GM18907 (cell line): Measurements from ENCODE around the gene PHLPP2.

Experiments used
- ATAC-seq: cut with Tn5 transposase; IDR thresholded peaks from one replicate; pipeline ENCODE4 v1.9.1; 2021; ENCODE audit warnings: mild to moderate bottlenecking, moderate library complexity; ENCODE audit not compliant: unreplicated experiment

PHLPP2 gene

GRCh38 chr16:71672803-71673581, 51.5 kb downstream of the PHLPP2 start:
- ATAC-seq: no peak

DNA sequence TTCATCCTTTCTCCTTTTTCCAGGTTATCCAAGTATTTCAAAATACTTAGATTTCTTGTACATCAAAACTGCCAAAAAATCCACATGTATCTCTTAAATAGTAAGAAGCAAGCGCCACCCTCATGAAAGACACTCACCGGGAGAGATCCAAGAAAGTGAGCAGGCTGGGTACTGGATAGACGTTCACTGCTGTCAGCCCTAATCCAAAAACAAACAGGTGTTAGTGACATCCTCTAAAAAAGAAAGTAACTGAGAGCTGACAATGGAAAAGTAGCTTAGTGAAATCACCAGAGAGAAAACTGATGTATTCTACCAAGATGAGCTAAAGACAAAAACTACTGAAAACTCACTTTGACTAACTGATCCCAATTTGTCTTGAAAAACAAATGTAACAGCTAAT, 52.4 kb downstream of the PHLPP2 start:
- no peak for ATAC-seq

GRCh38 chr16:71671165-71671564, 53.3 kb downstream of the PHLPP2 start:
- no peak for ATAC-seq

- ATAC-seq: no peak
Observed at GRCh38 chr16:71670537-71670936, 54.0 kb downstream of the PHLPP2 start.

DNA sequence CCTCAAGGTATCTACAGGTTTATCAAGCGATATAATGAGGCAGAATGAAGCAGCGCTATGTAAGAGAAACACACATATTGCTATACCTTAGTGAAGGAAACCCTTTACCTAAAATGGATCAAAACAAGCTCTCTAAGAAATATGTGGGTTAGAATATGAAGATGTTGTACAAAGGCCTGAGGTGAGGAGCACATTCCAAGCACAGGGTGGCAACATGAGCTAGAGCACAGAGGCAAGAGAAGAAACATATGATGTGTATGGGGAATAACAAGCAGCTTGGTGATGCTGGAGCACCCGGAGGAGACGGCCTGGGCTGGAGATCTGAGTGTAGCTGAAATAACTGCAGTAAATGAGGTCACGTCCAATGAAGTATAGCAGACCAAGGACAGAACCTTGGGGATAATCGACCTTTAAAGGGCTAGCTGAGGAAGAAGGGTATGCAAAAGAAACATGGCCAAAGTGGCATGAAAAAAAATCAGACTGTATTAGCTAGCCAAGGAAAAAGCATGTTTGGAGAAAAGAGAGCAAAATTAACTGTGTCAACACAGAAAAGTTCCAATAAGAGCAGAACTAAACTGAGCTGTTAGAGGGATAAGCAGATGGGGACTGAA, 54.5 kb downstream of the PHLPP2 start:
- no peak for ATAC-seq

DNA sequence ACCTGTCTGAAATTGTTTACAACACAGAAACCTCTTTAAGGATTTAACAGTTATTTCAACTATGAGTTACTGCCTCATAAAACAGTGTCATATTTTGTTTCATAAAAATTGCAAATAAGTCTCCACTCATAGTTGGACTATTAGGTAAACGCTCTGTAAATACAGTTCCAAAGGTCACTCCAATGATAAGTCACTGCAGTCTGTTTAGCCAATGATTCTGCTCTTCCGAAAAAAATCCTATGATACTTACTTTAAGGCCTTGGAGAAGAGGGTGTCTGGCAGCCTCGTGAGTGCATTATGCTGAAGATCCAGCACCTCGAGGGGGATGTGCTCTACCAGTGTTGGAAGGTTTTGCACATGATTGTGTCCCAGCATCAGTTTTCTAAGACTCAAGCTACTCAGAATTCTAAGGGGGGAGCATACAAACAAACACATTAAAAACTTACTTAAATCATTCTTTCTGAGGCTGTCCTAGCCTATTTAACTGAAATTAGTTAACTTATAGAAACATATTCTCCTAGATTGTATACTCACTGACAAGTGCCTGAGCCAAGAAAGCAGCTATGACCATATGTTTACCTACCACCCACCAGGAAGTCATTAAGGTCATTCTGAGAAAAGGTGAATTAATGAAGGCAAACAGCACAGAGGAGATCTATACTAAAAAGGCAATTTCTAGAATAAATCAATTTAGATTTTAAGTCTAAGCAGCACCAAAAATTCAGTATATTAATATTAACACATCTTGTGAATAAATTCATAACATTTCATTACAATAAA, 57.4 kb downstream of the PHLPP2 start:
- no peak for ATAC-seq

DNA sequence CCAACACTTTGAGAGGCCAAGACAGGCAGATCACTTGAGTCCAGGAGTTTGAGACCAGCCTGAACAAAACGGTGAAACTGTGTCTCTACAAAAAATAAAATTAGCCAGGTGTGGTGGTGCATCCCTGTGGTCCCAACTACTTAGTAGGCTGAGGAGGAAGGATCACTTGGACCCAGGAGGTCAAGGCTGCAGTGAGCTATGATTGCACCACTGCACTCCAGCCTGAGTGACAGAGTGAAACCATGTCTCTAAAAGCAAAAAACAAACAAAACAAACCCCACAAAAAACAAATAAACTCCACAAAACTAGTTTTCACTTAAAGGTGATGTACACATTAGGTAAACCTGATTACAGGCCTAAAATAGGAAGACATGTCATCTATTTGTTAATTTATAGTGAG, 58.2 kb downstream of the PHLPP2 start:
- no peak for ATAC-seq

GRCh38 chr16:71659471-71659870, 65.0 kb downstream of the PHLPP2 start:
- ATAC-seq: no peak

DNA sequence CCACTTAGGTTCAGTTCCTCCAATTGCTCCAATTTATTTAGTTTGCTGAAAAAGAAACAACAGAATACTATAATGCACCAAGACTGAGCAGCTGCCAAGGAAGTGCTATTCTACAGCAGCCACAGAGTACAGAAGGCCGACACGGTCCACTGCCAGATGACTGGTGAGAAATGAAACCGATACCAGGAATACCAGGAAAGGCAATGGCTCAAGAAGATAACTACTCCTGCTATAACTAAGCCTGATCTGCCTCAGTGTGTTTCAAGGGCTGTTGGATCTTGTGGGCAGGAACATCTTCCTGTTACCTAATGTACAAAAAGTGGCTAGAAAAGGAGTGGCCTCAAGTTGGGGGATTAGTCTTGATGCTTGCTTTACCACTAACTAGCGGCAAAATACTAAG, 65.7 kb downstream of the PHLPP2 start:
- ATAC-seq: no peak

GRCh38 chr16:71649704-71650103, 74.8 kb downstream of the PHLPP2 start:
- ATAC-seq: no peak

- no peak for ATAC-seq
Observed at GRCh38 chr16:71648921-71649320, 75.6 kb downstream of the PHLPP2 start.

GRCh38 chr16:71648162-71648561, 76.3 kb downstream of the PHLPP2 start:
- no peak for ATAC-seq

GRCh38 chr16:71647391-71647790, 77.1 kb downstream of the PHLPP2 start:
- ATAC-seq: no peak

DNA sequence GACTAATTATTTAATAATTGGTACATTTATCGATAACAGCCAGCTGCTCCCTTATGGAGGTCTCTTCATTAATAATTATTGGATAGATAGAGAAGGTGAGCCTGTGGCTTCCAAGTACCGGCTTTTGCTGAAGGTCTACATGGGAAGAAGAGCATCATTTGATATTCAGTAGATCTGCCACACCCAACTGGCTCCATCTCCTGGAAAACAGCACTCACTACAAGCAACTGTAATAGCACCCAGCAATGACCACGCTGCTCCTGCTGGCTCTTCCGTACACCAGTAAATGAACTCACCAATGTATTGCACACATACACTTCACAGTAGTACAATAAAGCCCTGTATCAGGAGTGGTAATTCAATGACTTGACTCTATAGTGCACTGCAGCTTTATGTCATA, 79.1 kb downstream of the PHLPP2 start:
- no peak for ATAC-seq

GRCh38 chr16:71637398-71637797, 87.1 kb downstream of the PHLPP2 start:
- no peak for ATAC-seq

DNA sequence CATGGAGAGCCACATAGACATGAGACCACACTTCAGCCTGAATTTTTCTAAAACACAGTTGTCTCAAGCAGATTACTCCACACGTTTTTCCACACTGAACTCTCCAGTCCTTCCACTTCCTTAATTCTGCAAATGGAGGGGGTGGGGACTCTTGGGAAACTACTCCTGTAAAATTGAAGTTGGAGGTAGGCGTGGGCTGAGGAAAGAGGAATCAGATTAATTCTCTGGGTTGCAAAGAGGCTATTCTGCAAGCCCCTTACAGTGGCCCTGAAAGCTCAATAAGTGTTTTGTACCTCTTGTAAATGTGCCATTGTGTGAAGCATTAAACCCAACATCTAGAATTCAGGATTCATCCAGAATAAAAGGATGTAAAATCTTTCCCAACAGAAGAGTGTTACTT, 88.9 kb downstream of the PHLPP2 start:
- no peak for ATAC-seq

GRCh38 chr16:71631776-71632175, 92.7 kb downstream of the PHLPP2 start:
- ATAC-seq: no peak

- ATAC-seq: no peak
Observed at GRCh38 chr16:71630808-71631207, 93.7 kb downstream of the PHLPP2 start.

DNA sequence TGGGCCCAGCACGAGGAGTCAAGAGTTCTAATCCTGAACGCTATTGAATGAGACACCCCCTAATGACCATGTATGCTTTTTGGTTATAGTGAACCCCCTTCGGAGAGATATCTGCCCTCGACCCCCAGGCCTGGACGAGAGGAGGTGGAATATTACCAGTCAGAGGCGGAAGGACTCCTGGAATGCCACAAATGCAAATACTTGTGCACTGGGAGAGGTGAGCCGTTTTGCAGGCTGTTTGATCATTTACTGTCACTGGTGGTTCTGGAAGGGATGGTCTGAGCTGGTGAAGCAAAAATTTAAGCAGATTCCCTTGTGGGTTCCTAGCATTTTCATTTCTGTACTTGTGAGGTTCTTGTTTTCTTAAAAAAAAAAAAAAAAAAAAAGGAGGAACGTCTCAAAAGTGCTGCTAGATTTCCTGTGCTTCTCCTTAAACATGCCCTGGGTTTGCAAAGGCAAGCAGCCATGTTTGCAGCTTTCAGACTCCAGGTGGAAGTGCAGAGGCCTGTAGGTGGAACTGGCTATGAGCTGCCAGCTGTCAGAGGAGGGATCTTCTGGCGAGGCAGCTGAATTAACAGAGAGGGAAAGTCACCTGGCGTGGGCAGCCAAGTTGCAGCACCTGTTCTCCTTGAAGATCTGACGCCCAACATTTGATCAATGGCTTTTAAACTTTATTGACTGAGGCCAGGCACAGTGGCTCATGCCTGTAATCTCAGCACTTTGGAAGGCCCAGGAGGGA, 95.1 kb downstream of the PHLPP2 start:
- no peak for ATAC-seq

- no peak for ATAC-seq
Observed at GRCh38 chr16:71628810-71629209, 95.7 kb downstream of the PHLPP2 start.

GRCh38 chr16:71627731-71628181, 96.7 kb downstream of the PHLPP2 start:
- ATAC-seq: no peak
